GM19372 (cell line): ENCODE data around the gene NEK10.
A peak's percentile ranks its signal among the peaks of the same experiment; 100 is the strongest.
"Not testable (repeated sequence)": the region's sequence is repeated elsewhere in the genome, so short reads cannot be mapped to it uniquely, and the experiment has no call there.

ENCODE experiments used
- ATAC-seq: cut with Tn5 transposase; IDR thresholded peaks from one replicate; pipeline ENCODE4 v1.9.1; 2021; ENCODE audit warnings: mild to moderate bottlenecking, low read depth, moderate library complexity; ENCODE audit not compliant: unreplicated experiment

Gene NEK10

GRCh38 chr3:27354588-27355203, 14.5 kb downstream of the NEK10 start:
- no peak for ATAC-seq

- ATAC-seq: no peak
Measured at GRCh38 chr3:27354161-27354560, 15.0 kb downstream of the NEK10 start.

GRCh38 chr3:27353221-27353620, 16.0 kb downstream of the NEK10 start:
- no peak for ATAC-seq

- ATAC-seq: no peak
Measured at GRCh38 chr3:27352047-27352446, 17.1 kb downstream of the NEK10 start.

GRCh38 chr3:27349832-27350231, 19.4 kb downstream of the NEK10 start:
- no peak for ATAC-seq

GRCh38 chr3:27345959-27346865, 23.0 kb downstream of the NEK10 start:
- no peak for ATAC-seq

- ATAC-seq: no peak
Measured at GRCh38 chr3:27345493-27345892, 23.7 kb downstream of the NEK10 start.

- no peak for ATAC-seq
Measured at GRCh38 chr3:27345045-27345444, 24.1 kb downstream of the NEK10 start.

GRCh38 chr3:27344192-27344591, 25.0 kb downstream of the NEK10 start:
- no peak for ATAC-seq

GRCh38 chr3:27342267-27342666, 26.9 kb downstream of the NEK10 start:
- no peak for ATAC-seq

- peak; percentile 90 for ATAC-seq
Measured at GRCh38 chr3:27340534-27340933, 28.6 kb downstream of the NEK10 start.

- no peak for ATAC-seq
Measured at GRCh38 chr3:27335571-27335970, 33.6 kb downstream of the NEK10 start.

- ATAC-seq: no peak
Measured at GRCh38 chr3:27333843-27334242, 35.3 kb downstream of the NEK10 start.

GRCh38 chr3:27328982-27329762, 40.0 kb downstream of the NEK10 start:
- not testable (repeated sequence) for ATAC-seq

GRCh38 chr3:27326629-27327545, 42.3 kb downstream of the NEK10 start:
- no peak for ATAC-seq

- no peak for ATAC-seq
Measured at GRCh38 chr3:27326202-27326601, 43.0 kb downstream of the NEK10 start.

- no peak for ATAC-seq
Measured at GRCh38 chr3:27325419-27325818, 43.8 kb downstream of the NEK10 start.

GRCh38 chr3:27324686-27325085, 44.5 kb downstream of the NEK10 start:
- no peak for ATAC-seq

GRCh38 chr3:27323087-27323570, 46.1 kb downstream of the NEK10 start:
- ATAC-seq: no peak

GRCh38 chr3:27322634-27323033, 46.5 kb downstream of the NEK10 start:
- ATAC-seq: no peak
